ENCODE results near the gene EPHB6.

GRCh38 chr7:142906643-142907042 is 51.8 kb downstream of the EPHB6 start:
- no peak for TF ChIP-seq CTCF (IDR thresholded peaks at IDR 0.05; ENCODE audit: low read depth, low read length, poor library complexity, severe bottlenecking)
- no peak for TF ChIP-seq EZH2phosphoT487 (IDR thresholded peaks at IDR 0.05; ENCODE audit: borderline replicate concordance, low read length)

Data from DOHH2 (cell line).